Choroid plexus epithelial cell (primary cell): Measurements from ENCODE around the gene P3H1.

Source experiments
- DNase-seq: peaks from one replicate; pipeline ENCODE4 v3.0.0-alpha.2; 2010; ENCODE audit warnings: low read depth
- H3K4me3 ChIP-seq: 2 replicates; pipeline ENCODE4 v1.5.1; 2011; ENCODE audit warnings: low read depth, mild to moderate bottlenecking, control low read depth, low read length, moderate library complexity
- TF ChIP-seq, protein P1 (sequence below): conservative IDR thresholded peaks from 2 replicates; pipeline ENCODE4 v1.5.1; 2011; ENCODE audit warnings: low read depth, mild to moderate bottlenecking, control low read depth, inconsistent platforms, low read length, moderate library complexity

Gene P3H1

DNA sequence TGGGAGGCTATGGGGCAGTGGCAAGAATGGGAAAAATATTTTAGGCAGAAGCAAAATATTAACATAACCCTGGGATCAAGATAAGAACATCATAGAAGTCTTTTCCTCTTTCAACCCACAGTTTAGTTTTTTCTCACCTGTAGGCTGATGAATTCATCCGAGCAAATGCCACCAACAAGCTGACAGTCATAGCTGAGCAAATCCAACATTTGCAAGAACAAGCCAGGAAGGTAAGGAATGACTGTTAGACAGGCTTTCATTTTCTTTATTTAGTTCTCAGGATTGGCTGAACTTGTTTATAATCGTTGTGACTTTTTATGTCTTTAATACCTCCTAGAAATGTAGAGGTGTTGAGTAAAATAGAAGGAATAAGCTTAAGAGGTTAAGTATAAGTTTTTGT, 6.6 kb upstream of the P3H1 start:
- TF ChIP-seq, protein P1, sequence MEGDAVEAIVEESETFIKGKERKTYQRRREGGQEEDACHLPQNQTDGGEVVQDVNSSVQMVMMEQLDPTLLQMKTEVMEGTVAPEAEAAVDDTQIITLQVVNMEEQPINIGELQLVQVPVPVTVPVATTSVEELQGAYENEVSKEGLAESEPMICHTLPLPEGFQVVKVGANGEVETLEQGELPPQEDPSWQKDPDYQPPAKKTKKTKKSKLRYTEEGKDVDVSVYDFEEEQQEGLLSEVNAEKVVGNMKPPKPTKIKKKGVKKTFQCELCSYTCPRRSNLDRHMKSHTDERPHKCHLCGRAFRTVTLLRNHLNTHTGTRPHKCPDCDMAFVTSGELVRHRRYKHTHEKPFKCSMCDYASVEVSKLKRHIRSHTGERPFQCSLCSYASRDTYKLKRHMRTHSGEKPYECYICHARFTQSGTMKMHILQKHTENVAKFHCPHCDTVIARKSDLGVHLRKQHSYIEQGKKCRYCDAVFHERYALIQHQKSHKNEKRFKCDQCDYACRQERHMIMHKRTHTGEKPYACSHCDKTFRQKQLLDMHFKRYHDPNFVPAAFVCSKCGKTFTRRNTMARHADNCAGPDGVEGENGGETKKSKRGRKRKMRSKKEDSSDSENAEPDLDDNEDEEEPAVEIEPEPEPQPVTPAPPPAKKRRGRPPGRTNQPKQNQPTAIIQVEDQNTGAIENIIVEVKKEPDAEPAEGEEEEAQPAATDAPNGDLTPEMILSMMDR = no peak
- no peak for DNase-seq
- no peak overlapping the region for H3K4me3 ChIP-seq

DNA sequence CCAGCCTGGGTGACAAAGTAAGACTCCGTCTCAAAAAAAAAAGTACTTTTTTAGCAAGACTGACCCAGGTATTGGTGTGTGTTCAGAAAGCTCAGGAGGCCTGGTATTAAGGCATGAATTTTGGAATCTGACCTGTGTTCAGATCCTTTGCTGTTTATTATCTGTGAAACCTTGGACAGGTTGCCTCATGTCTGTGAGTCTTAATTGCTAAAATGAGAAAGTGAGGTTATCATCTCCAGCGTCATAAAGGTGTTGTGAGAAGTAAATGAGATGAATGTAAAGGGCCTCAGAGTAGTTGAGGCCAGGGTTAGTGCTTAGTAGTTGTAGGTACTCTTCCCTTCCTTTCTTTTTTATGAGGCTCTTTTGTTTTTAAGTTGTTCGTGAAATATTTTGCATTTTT, 3.0 kb upstream of the P3H1 start:
- DNase-seq = no peak
- H3K4me3 ChIP-seq = no peak overlapping the region
- TF ChIP-seq, protein P1 = no peak

DNA sequence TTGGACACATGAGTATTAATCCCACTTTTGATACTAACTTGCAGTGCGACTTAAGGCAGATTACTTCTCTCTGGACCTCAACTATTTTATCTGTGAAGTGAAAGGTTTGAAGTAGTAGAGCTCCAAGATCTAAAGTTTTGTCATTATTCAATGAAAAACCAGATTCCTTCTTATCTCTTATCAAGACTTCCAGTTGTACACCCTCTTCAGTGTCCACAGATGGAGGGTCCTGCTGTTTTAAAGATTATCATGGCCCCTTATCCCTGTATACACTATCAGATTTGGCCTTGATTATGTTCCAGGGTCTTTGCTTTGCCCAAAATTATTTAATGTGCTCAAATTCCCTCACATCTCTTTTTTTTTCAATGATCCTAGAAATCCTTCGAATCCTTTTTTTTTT, 1.3 kb upstream of the P3H1 start:
- peak overlapping the region; percentile 97 for H3K4me3 ChIP-seq
- DNase-seq = no peak
- TF ChIP-seq, protein P1 = no peak

DNA sequence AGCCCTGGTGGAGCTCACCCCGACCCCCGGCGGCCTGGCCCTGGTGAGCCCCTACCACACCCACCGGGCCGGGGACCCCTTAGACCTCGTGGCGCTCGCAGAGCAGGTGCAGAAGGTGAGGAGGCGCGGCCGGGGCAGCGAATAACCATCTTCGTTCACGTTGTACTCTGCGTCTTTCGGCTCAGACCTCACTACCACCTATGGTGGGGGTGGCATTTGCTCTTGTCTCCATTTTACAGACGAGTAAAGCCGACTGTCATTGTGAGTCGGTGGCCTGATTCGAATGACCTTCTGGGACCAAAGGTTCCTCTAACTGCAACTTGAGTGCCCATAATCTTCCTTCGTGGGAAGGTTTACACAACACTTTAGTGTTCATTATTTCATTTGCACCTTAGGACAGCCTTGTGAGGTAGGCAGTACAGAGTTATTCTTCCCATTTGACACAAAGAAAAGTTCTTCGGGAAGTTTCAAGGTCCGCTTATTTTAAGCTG, 727 bp upstream of the P3H1 start:
- peak overlapping the region; percentile 97 for H3K4me3 ChIP-seq
- TF ChIP-seq, protein P1 = no peak
- DNase-seq = peak; percentile 20

DNA sequence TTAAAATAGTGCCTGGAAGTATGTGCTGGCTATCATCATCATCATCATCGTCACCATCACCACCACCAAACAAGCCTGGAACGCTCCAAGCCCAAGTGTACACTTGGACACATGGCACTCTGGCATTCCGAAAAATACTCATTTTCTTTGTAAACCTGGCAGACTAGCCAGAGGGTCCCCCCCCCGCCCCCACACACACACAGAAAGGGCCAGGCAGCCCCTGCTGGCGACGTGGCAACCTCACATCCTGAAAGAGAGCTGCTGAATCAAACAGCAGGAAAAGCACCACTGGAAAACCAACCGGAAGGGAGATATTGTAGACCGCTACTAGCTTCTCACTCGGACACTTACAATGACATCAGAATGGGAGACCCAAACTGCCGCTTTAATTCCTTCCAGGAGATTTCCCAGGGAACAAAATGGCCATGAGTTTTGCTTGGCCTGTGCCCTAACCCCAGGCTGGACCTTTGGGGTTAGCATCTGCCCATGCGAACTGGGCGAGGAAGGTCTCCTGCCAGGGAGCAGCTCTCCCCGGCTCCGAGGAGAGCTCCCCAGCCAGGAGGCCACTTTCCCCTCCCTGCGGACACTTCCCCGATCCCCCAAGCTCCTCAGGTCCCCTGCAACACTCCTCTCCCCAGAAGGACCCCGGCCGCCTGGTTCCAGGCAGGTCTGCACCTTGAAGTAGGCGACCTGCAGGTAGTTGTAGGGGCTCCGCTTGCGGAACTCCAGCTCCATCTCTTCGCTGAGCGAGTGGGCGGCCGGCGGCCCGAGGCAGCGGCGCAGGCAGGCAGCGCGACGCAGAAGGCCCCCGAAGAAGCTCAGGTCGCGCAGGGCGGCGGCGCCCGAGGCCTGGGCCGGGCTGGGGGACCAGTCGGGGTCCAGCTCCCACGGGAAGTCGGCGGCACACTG, 742 bp downstream of the P3H1 start:
- peak; percentile 84 for DNase-seq
- peak overlapping the region; percentile 100 for H3K4me3 ChIP-seq
- TF ChIP-seq, protein P1 = peak; percentile 75

DNA sequence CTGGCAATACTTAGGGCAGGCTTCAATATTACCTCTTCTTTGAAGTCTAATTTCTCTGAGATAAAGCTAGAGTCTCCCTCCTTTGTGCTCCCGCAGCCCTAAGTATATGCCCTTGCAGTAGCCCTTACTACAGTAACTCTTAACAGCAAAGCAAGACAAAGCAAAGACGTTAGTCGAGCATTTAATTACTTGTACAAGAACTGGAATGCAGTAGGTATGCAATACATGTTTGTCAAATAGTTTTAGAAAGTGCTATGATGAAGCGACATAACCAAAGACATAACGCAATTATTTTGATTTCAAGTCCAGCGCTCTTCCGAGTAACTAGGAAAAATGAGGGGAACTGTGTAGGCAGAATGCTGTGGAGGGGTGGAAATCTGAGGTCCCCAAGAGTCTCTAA, 1.6 kb downstream of the P3H1 start:
- TF ChIP-seq, protein P1 = no peak
- H3K4me3 ChIP-seq = peak overlapping the region; percentile 100
- DNase-seq = peak; percentile 48

DNA sequence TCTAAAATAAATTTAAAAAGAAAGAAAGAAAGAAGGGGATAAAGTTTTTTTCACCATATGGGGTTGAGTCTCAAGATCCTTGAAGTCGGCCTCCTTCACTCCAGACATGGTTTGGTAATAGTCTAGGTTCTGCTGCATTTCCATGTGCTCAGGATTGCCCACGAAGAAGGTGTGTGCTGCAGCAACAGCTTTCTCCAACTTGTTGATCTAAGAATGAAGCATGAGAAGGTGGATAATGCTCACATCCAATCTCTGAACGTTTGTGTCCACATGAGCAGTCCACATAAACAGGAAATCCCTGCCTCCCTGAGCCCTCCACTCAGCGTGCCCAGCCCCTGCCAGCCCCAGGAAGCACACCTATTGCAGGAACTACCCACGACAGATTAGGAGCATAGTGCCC, 4.6 kb downstream of the P3H1 start:
- no peak overlapping the region for H3K4me3 ChIP-seq
- TF ChIP-seq, protein P1 = no peak
- no peak for DNase-seq
